ENCODE data around the gene DPP6. TPM values are rescaled to one million over a fixed set of nuclear protein-coding genes. Genes with fewer than 3 reads are reported as not detected.

The DPP6 gene
- total RNA-seq, 1 donor from 2014 or later = not detected

DNA sequence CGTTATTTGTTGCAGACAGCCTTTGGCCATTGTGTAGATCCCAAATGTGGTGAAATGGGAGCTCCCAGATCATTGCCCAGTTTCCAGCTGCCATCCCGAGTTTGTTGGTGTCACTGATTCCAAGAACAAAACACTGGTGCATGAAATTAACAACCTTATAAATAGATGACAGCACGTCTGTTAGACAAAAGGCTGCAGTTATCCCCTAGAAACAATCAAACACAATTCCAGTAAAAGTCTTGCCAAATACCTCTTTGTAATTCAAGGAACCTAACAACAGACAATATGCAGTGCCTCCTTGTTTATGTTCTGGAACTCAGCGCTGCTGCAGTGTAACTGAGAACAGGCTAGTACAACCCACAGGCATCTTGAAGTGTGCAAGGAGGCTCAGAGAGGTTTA, 546.2 kb downstream of the DPP6 start:
- Histone ChIP-seq H3K27ac (no peak overlapping the region), H3K36me3 (no peaks in the 10 kb centered on the region), H3K4me3 (no peak overlapping the region), H3K4me1 (no peaks in the 10 kb centered on the region), H3K27me3 (no peaks in the 10 kb centered on the region), H3K9me3 (no peaks in the 10 kb centered on the region)
- TF ChIP-seq, protein P1, sequence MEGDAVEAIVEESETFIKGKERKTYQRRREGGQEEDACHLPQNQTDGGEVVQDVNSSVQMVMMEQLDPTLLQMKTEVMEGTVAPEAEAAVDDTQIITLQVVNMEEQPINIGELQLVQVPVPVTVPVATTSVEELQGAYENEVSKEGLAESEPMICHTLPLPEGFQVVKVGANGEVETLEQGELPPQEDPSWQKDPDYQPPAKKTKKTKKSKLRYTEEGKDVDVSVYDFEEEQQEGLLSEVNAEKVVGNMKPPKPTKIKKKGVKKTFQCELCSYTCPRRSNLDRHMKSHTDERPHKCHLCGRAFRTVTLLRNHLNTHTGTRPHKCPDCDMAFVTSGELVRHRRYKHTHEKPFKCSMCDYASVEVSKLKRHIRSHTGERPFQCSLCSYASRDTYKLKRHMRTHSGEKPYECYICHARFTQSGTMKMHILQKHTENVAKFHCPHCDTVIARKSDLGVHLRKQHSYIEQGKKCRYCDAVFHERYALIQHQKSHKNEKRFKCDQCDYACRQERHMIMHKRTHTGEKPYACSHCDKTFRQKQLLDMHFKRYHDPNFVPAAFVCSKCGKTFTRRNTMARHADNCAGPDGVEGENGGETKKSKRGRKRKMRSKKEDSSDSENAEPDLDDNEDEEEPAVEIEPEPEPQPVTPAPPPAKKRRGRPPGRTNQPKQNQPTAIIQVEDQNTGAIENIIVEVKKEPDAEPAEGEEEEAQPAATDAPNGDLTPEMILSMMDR (IDR thresholded peaks at IDR 0.05) = no peak
- intact Hi-C loops (cut with DNase I) = no loop called here
- no peak for DNase-seq (ENCODE audit: low spot score in 2 of 2)

DNA sequence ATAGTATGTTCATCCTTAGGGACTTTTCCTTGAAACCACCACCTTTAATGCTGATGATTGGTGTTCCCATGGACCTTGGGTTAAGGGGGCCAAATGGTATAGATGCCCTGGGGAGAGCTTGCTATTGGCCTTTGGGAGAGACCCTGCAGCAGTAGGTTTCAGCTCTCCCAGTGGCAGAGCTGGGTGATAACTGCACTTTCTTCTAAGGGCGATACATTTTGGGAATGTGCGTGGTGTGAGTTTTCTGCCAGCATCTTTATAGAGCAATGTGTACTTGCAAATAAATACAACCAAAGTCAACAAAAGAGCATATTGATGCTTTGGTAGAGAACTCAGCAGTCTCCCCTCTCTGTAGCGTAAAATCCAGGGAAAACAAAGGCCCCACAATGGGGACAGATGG, 546.7 kb downstream of the DPP6 start:
- H3K4me1 ChIP-seq = no peaks in the 10 kb centered on the region
- H3K27me3 ChIP-seq = no peaks in the 10 kb centered on the region
- TF ChIP-seq, protein P1 (IDR thresholded peaks at IDR 0.05) = no peak
- no peaks in the 10 kb centered on the region for H3K36me3 ChIP-seq
- no peak overlapping the region for H3K4me3 ChIP-seq
- DNase-seq (ENCODE audit: low spot score in 2 of 2) = no peak
- H3K27ac ChIP-seq = no peak overlapping the region
- no peaks in the 10 kb centered on the region for H3K9me3 ChIP-seq
- intact Hi-C loops (cut with DNase I) = no loop called here

DNA sequence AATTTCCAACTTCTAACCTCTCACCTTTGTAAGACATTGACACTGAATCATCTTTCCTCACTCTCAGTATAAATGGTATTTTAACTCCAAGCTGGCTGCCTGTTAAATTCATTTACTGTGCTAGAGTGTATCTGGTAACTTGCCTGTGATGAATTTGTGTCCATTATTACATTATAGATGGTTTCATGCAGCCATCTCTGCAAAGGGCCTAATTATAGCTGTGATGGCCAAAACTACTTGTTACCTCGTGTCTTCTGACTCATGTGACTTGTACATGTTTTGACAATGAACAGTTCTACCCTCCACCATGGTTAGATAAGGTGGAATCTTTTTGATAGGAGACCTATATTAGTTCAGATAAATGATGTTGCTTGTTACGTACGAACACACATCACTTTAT, 558.7 kb downstream of the DPP6 start:
- no peaks in the 10 kb centered on the region for H3K9me3 ChIP-seq
- no peaks in the 10 kb centered on the region for H3K36me3 ChIP-seq
- intact Hi-C loops (cut with DNase I) = no loop called here
- no peak overlapping the region for H3K27ac ChIP-seq
- DNase-seq (ENCODE audit: low spot score in 2 of 2) = no peak
- H3K27me3 ChIP-seq = no peaks in the 10 kb centered on the region
- TF ChIP-seq, protein P1 (IDR thresholded peaks at IDR 0.05) = no peak
- H3K4me1 ChIP-seq = no peaks in the 10 kb centered on the region
- H3K4me3 ChIP-seq = no peak overlapping the region

DNA sequence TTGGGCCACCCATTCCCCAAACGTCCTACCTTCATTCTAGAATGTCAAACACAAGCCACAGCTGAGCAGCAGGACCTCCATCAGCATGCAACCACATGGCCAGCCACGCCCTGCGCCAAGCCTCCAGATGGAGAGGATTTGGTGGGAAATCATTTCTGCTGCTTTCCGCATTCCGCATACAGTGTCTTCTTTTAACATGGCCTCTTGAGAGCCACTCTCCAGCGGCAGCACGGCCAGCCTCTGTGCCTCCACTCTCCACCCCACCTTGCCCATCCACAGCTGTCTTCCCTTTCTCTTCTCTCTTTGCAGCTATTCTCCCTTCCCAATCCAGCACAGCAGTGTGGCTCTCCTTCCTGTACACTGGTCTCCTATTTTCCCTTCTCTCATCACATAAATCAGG, 561.6 kb downstream of the DPP6 start:
- no peaks in the 10 kb centered on the region for H3K27me3 ChIP-seq
- H3K36me3 ChIP-seq = no peaks in the 10 kb centered on the region
- H3K27ac ChIP-seq = no peak overlapping the region
- no peak overlapping the region for H3K4me3 ChIP-seq
- TF ChIP-seq, protein P1 (IDR thresholded peaks at IDR 0.05) = no peak
- H3K4me1 ChIP-seq = no peaks in the 10 kb centered on the region
- DNase-seq (ENCODE audit: low spot score in 2 of 2) = no peak
- intact Hi-C loops (cut with DNase I) = no loop called here
- H3K9me3 ChIP-seq = no peaks in the 10 kb centered on the region

DNA sequence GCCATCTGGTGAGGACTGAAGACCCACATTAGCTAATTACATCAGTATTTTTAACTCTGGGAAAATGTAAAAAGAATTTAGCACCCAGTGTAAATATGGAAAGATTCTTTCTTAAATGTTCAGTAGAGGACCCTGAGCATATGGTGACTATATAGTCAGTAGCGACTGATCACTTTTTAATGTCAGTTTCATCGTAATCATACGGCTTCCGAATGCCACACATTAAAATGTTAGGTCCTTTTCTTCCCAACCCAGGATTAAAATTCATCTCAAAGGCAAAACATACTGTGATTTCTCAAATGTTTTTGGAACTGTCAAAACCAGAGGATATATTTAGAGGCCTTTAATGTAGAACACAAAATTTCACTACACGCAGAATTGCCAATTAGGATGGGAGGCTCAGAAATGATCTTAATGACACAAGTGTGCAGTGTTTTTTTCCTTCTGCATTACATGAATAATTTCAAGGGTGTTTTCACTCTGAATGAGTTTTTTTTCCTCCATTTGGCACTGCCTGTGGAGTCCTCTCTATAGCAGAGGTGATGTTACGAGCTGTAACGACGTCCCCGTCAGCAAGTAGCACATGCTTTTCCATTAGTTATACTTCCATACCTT, 568.0 kb downstream of the DPP6 start:
- Histone ChIP-seq H3K4me3 (no peak overlapping the region), H3K36me3 (no peaks in the 10 kb centered on the region), H3K9me3 (no peaks in the 10 kb centered on the region), H3K27me3 (no peaks in the 10 kb centered on the region), H3K4me1 (no peaks in the 10 kb centered on the region), H3K27ac (no peak overlapping the region)
- TF ChIP-seq, protein P1 (IDR thresholded peaks at IDR 0.05) = no peak
- intact Hi-C loops (cut with DNase I) = no loop called here
- DNase-seq (ENCODE audit: low spot score in 2 of 2) = no peak

DNA sequence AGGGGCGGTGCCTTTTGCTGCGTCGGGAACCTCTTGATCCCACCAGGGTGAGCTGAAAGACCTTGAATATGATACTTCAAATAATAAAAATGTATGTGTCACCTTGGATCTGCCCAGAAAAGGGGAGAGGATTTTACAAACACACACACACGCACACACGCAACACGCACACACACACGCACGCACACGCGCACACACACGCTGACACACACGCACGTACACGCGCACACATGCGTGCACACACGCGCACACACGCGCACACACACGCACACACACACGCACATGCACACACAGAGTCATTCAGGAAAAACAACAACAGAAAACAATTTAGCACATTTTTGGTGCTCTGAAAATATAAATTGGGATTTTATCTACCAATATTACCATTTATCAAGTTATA, 571.2 kb downstream of the DPP6 start:
- H3K27me3 ChIP-seq = no peaks in the 10 kb centered on the region
- no peaks in the 10 kb centered on the region for H3K36me3 ChIP-seq
- H3K9me3 ChIP-seq = no peaks in the 10 kb centered on the region
- no peak overlapping the region for H3K27ac ChIP-seq
- DNase-seq (ENCODE audit: low spot score in 2 of 2) = no peak
- no peaks in the 10 kb centered on the region for H3K4me1 ChIP-seq
- H3K4me3 ChIP-seq = no peak overlapping the region
- TF ChIP-seq, protein P1 (IDR thresholded peaks at IDR 0.05) = no peak
- intact Hi-C loops (cut with DNase I) = no loop called here
